WTC11 (cell line): ENCODE data around the gene CAB39L. TPM values are rescaled to one million over a fixed set of nuclear protein-coding genes. Genes with fewer than 3 reads are reported as not detected.

Experiments
- ATAC-seq: fragments of 200-7000 bp; cut with Tn5 transposase; 2 replicates; pipeline ENCODE4 v1.10.0; 2021; ENCODE audit warnings: mild to moderate bottlenecking, moderate library complexity
- CTCF ChIA-PET: fragments of 300-600 bp; sonication (Branson Sonifier 250); formaldehyde crosslinking; loops from one replicate; lab custom pipeline; 2021; ENCODE audit warnings: antibody characterized with exemption; lab: Charles Lee
- POLR2A ChIA-PET: fragments of 350-600 bp; sonication (Branson Sonifier 250); formaldehyde crosslinking; loops from one replicate; lab custom pipeline; 2021; ENCODE audit warnings: antibody characterized with exemption; lab: Charles Lee
- DNase-seq: peaks from one replicate; pipeline ENCODE4 v3.0.0; 2021; ENCODE audit warnings: low spot score
- H3K27ac Mint-ChIP-seq: 2 replicates; pipeline ENCODE4 v1.8.0; 2021; ENCODE audit warnings: mixed read lengths
- H3K27me3 Mint-ChIP-seq: 2 replicates; pipeline ENCODE4 v1.8.0; 2021; ENCODE audit warnings: low read depth, mild to moderate bottlenecking, moderate library complexity, mixed read lengths
- H3K36me3 Mint-ChIP-seq: 2 replicates; pipeline ENCODE4 v1.8.0; 2021; ENCODE audit warnings: mixed read lengths
- H3K4me1 Mint-ChIP-seq: 2 replicates; pipeline ENCODE4 v1.8.0; 2022; ENCODE audit warnings: mixed read lengths
- H3K4me3 Mint-ChIP-seq: 2 replicates; pipeline ENCODE4 v1.8.0; 2021; ENCODE audit warnings: mild to moderate bottlenecking, moderate library complexity, mixed read lengths
- H3K9me3 Mint-ChIP-seq: 2 replicates; pipeline ENCODE4 v1.8.0; 2021; ENCODE audit warnings: mixed read lengths
- AFF4 ChIP-seq: sonication (generic); formaldehyde crosslinking; IDR thresholded peaks from 2 replicates; pipeline ENCODE4 v1.8.1; 2023; ENCODE audit warnings: mild to moderate bottlenecking, missing genetic modification reagents, borderline replicate concordance
- ARID4B ChIP-seq: sonication (generic); formaldehyde crosslinking; IDR thresholded peaks from 2 replicates; pipeline ENCODE4 v1.8.0; 2023; ENCODE audit warnings: missing genetic modification reagents, mild to moderate bottlenecking, borderline replicate concordance
- CREB1 ChIP-seq: sonication (generic); formaldehyde crosslinking; IDR thresholded peaks from 2 replicates; pipeline ENCODE4 v1.8.0; 2023; ENCODE audit warnings: mild to moderate bottlenecking, missing genetic modification reagents
- CREM ChIP-seq: sonication (generic); formaldehyde crosslinking; IDR thresholded peaks from 2 replicates; pipeline ENCODE4 v1.8.1; 2022; ENCODE audit warnings: mild to moderate bottlenecking, missing genetic modification reagents, moderate library complexity
- CTCF ChIP-seq: fragments of 200-600 bp; IDR thresholded peaks from 2 replicates; pipeline ENCODE4 v1.8.0; 2022; ENCODE audit warnings: antibody characterized with exemption
- E2F1 ChIP-seq: sonication (generic); formaldehyde crosslinking; IDR thresholded peaks from 2 replicates; pipeline ENCODE4 v1.8.0; 2022; ENCODE audit warnings: mild to moderate bottlenecking, missing genetic modification reagents
- E2F5 ChIP-seq: sonication (generic); formaldehyde crosslinking; IDR thresholded peaks from 2 replicates; pipeline ENCODE4 v1.8.1; 2022; ENCODE audit warnings: mild to moderate bottlenecking, moderate library complexity, missing genetic modification reagents
- ESRRA ChIP-seq: sonication (generic); formaldehyde crosslinking; IDR thresholded peaks from 2 replicates; pipeline ENCODE4 v1.8.1; 2022; ENCODE audit warnings: mild to moderate bottlenecking, missing genetic modification reagents, borderline replicate concordance
- GABPB1 ChIP-seq: sonication (generic); formaldehyde crosslinking; IDR thresholded peaks from 2 replicates; pipeline ENCODE4 v1.8.1; 2023; ENCODE audit warnings: mild to moderate bottlenecking, missing genetic modification reagents
- HMGXB4 ChIP-seq: sonication (generic); formaldehyde crosslinking; IDR thresholded peaks from 2 replicates; pipeline ENCODE4 v1.8.1; 2023; ENCODE audit warnings: mild to moderate bottlenecking, moderate library complexity, missing genetic modification reagents
- IRF2 ChIP-seq: sonication (generic); formaldehyde crosslinking; IDR thresholded peaks from 2 replicates; pipeline ENCODE4 v1.8.0; 2022; ENCODE audit warnings: low read depth, missing genetic modification reagents, borderline replicate concordance
- MAX ChIP-seq: sonication (generic); formaldehyde crosslinking; IDR thresholded peaks from 2 replicates; pipeline ENCODE4 v1.8.0; 2022; ENCODE audit warnings: mild to moderate bottlenecking, missing genetic modification reagents
- NFE2L1 ChIP-seq: sonication (generic); formaldehyde crosslinking; IDR thresholded peaks from 2 replicates; pipeline ENCODE4 v1.8.1; 2023; ENCODE audit warnings: missing genetic modification reagents
- OVOL2 ChIP-seq: fragments of 250-450 bp; sonication (Bioruptor Pico); IDR thresholded peaks from 2 replicates; pipeline ENCODE4 v1.9.0; 2021; ENCODE audit warnings: mild to moderate bottlenecking, borderline replicate concordance
- RORB ChIP-seq: fragments of 250-450 bp; sonication (Bioruptor Pico); IDR thresholded peaks from 2 replicates; pipeline ENCODE4 v1.9.0; 2021; ENCODE audit warnings: mild to moderate bottlenecking
- USF1 ChIP-seq: sonication (generic); formaldehyde crosslinking; IDR thresholded peaks from 2 replicates; pipeline ENCODE4 v1.8.0; 2022; ENCODE audit warnings: mild to moderate bottlenecking, missing genetic modification reagents
- ZBTB21 ChIP-seq: sonication (generic); formaldehyde crosslinking; IDR thresholded peaks from 2 replicates; pipeline ENCODE4 v1.8.1; 2023; ENCODE audit warnings: mild to moderate bottlenecking, missing genetic modification reagents, borderline replicate concordance
- ZNF416 ChIP-seq: fragments of 250-450 bp; sonication (Bioruptor Pico); IDR thresholded peaks from 2 replicates; pipeline ENCODE4 v1.9.0; 2021; ENCODE audit warnings: mild to moderate bottlenecking, inconsistent platforms
- total RNA-seq: library from RNA; stranded (reverse); gene quantifications from 3 replicates; pipeline ENCODE4 v1.2.3, GENCODE V29; 2021

CAB39L gene
- total RNA-seq, 1 experiment from 2014 or later = 3.3 TPM

GRCh38 chr13:49311816-49312215 lies 132.0 kb downstream of the CAB39L start (continued):
- TF ChIP-seq CTCF (no peak), CREM (CRISPR knock-in tag) (no peak), CREB1 (CRISPR knock-in tag) (no peak), HMGXB4 (CRISPR knock-in tag) (no peak), E2F5 (CRISPR knock-in tag) (no peak), USF1 (CRISPR knock-in tag) (no peak), RORB (CRISPR knock-in tag) (no peak), IRF2 (CRISPR knock-in tag) (no peak), NFE2L1 (no peak), GABPB1 (CRISPR knock-in tag) (no peak)

GRCh38 chr13:49310251-49310650 lies 133.6 kb downstream of the CAB39L start:
- H3K27me3 Mint-ChIP-seq = no peaks in the 10 kb centered on the region
- H3K36me3 Mint-ChIP-seq = no peaks in the 10 kb centered on the region
- TF ChIP-seq AFF4 (CRISPR knock-in tag) = no peak
- no peak for TF ChIP-seq MAX
- no peak for TF ChIP-seq ARID4B (CRISPR knock-in tag)
- TF ChIP-seq IRF2 (CRISPR knock-in tag) = no peak
- TF ChIP-seq ZNF416 (CRISPR knock-in tag) = no peak
- TF ChIP-seq CREM (CRISPR knock-in tag) = no peak
- no peak for TF ChIP-seq OVOL2
- TF ChIP-seq ZBTB21 = no peak
- no peak for TF ChIP-seq ESRRA (CRISPR knock-in tag)
- TF ChIP-seq E2F1 (CRISPR knock-in tag) = no peak
- DNase-seq (no peak), ATAC-seq (no peak)
- peaks cover 4% of the 10 kb centered on the region; the same call in 1 of the 2 replicates for H3K4me1 Mint-ChIP-seq
- POLR2A ChIA-PET = no interaction called here
- CTCF ChIA-PET = no interaction called here
- H3K9me3 Mint-ChIP-seq = no peaks in the 10 kb centered on the region
- H3K27ac Mint-ChIP-seq = no peak overlapping the region
- no peak overlapping the region for H3K4me3 Mint-ChIP-seq
